H1 (cell line): ENCODE data around the gene YIPF5. TPM values are rescaled to one million over a fixed set of nuclear protein-coding genes. Genes with fewer than 3 reads are reported as not detected.

ENCODE experiments used
- CTCF ChIA-PET: fragments of 300-600 bp; sonication (Branson Sonifier 250); formaldehyde crosslinking; loops from one replicate; lab custom pipeline; 2021; ENCODE audit not compliant: partially characterized antibody; lab: Charles Lee
- POLR2A ChIA-PET: fragments of 300-600 bp; sonication (Branson Sonifier 250); formaldehyde crosslinking; loops from one replicate; lab custom pipeline; 2021; ENCODE audit warnings: inconsistent platforms; ENCODE audit not compliant: partially characterized antibody; lab: Charles Lee
- DNase-seq, 2 experiments: peaks; one replicate each; pipeline versions ENCODE4 v3.0.0 to v3.0.0-alpha.2; 2010 to 2022; ENCODE audit warnings: low spot score in 2 of 2, low read depth in 1 of 2, mixed read lengths in 1 of 2
- FAIRE-seq: peaks from 2 replicates; lab custom pipeline; 2011; peaks lifted over from hg19 to GRCh38; lab: Jason Lieb, UNC
- H2AFZ ChIP-seq: 2 replicates; pipeline ENCODE4 v1.8.1; 2012; ENCODE audit warnings: low read length, inconsistent platforms
- H2AK5ac ChIP-seq: 2 replicates; pipeline ENCODE4 v1.6.1; 2013; ENCODE audit warnings: low read depth, low read length
- H2BK120ac ChIP-seq: replicated peaks from 2 replicates; pipeline ENCODE3; 2013; ENCODE audit warnings: low read depth, low read length, inconsistent platforms
- H2BK12ac ChIP-seq: 2 replicates; pipeline ENCODE4 v1.6.1; 2013; ENCODE audit warnings: low read depth, low read length
- H2BK15ac ChIP-seq: 2 replicates; pipeline ENCODE4 v1.6.1; 2013; ENCODE audit warnings: low read length
- H2BK20ac ChIP-seq: 2 replicates; pipeline ENCODE4 v1.6.1; 2013; ENCODE audit warnings: low read length
- H2BK5ac ChIP-seq: 2 replicates; pipeline ENCODE4 v1.6.1; 2013; ENCODE audit warnings: low read depth, low read length
- H3K14ac ChIP-seq: 2 replicates; pipeline ENCODE4 v1.6.1; 2013; ENCODE audit warnings: inconsistent platforms; ENCODE audit not compliant: insufficient read length
- H3K18ac ChIP-seq: 2 replicates; pipeline ENCODE4 v1.6.1; 2013; ENCODE audit warnings: low read length; ENCODE audit errors: extremely low read depth
- H3K23ac ChIP-seq: 2 replicates; pipeline ENCODE4 v1.6.1; 2013; ENCODE audit warnings: inconsistent platforms; ENCODE audit not compliant: insufficient read length
- H3K23me2 ChIP-seq: 2 replicates; pipeline ENCODE4 v1.6.1; 2013; ENCODE audit warnings: low read depth, low read length
- H3K27ac ChIP-seq: 2 replicates; pipeline ENCODE4 v1.6.1; 2011; ENCODE audit warnings: low read depth, low read length, inconsistent platforms
- H3K27me3 ChIP-seq, 4 experiments: replicated peaks in 1 of 4; 1 replicate in 1 of 4; 2 replicates in 3 of 4; pipeline versions ENCODE4 v1.6.1 to v1.8.1; 2011 to 2013; ENCODE audit warnings: low read length in 3 of 4, mild to moderate bottlenecking in 3 of 4, inconsistent platforms in 2 of 4, mixed read lengths in 2 of 4, moderate library complexity in 1 of 4; ENCODE audit not compliant: control insufficient read depth in 3 of 4, insufficient read depth in 3 of 4; ENCODE audit errors: extremely low read depth in 1 of 4
- H3K36me3 ChIP-seq, 4 experiments: 2 replicates each; pipeline versions ENCODE4 v1.6.1 to v1.8.1; 2011 to 2013; ENCODE audit warnings: mild to moderate bottlenecking in 4 of 4, low read length in 3 of 4, moderate library complexity in 2 of 4, control low read depth in 1 of 4, inconsistent platforms in 1 of 4; ENCODE audit not compliant: insufficient read depth in 4 of 4, control insufficient read depth in 2 of 4
- H3K4ac ChIP-seq: replicated peaks from 2 replicates; pipeline ENCODE3; 2013; ENCODE audit warnings: low read length, low read depth, mixed read lengths, inconsistent platforms; ENCODE audit not compliant: insufficient read length
- H3K4me1 ChIP-seq, 4 experiments: replicated peaks in 1 of 4; 1 replicate in 1 of 4; 2 replicates in 3 of 4; pipeline versions ENCODE4 v1.6.1 to v1.8.1; 2011 to 2013; ENCODE audit warnings: low read length in 3 of 4, inconsistent platforms in 2 of 4, mixed read lengths in 1 of 4; ENCODE audit not compliant: insufficient read depth in 4 of 4, control insufficient read depth in 3 of 4
- H3K4me2 ChIP-seq, 2 experiments: 2 replicates each; pipeline versions ENCODE4 v1.6.1 to v1.8.1; 2011 to 2013; ENCODE audit warnings: low read depth in 2 of 2, low read length in 2 of 2, control low read depth in 1 of 2, inconsistent platforms in 1 of 2, mild to moderate bottlenecking in 1 of 2; ENCODE audit not compliant: insufficient read depth in 1 of 2
- H3K4me3 ChIP-seq, 4 experiments: fragments of 200-600, 300-600 bp in 1 of 4; sonication (generic), shearing (Covaris generic), sonication (Bioruptor Twin) in 1 of 4; 2 replicates each; pipeline versions ENCODE4 v1.5.1 to v1.8.1; 2011 to 2016; ENCODE audit warnings: low read length in 4 of 4, low read depth in 3 of 4, control low read depth in 2 of 4, inconsistent platforms in 2 of 4, mild to moderate bottlenecking in 2 of 4, mixed read lengths in 1 of 4, moderate library complexity in 1 of 4; ENCODE audit not compliant: insufficient read depth in 2 of 4; ENCODE audit errors: extremely low read depth in 1 of 4
- H3K56ac ChIP-seq: replicated peaks from 2 replicates; pipeline ENCODE3; 2013; ENCODE audit warnings: low read depth, mild to moderate bottlenecking, mixed read lengths, low read length, inconsistent platforms; ENCODE audit not compliant: insufficient read length
- H3K79me1 ChIP-seq: 2 replicates; pipeline ENCODE4 v1.6.1; 2013; ENCODE audit warnings: low read depth, low read length, control low read depth
- H3K79me2 ChIP-seq, 2 experiments: 2 replicates each; pipeline versions ENCODE4 v1.6.1 to v1.8.1; 2012 to 2013; ENCODE audit warnings: low read length in 2 of 2, mild to moderate bottlenecking in 2 of 2, inconsistent platforms in 1 of 2; ENCODE audit not compliant: insufficient read depth in 2 of 2, control insufficient read depth in 1 of 2
- H3K9ac ChIP-seq, 4 experiments: replicated peaks in 1 of 4; 1 replicate in 1 of 4; 2 replicates in 3 of 4; pipeline versions ENCODE4 v1.6.1 to v1.8.1; 2011 to 2013; ENCODE audit warnings: low read depth in 3 of 4, low read length in 3 of 4, control low read depth in 2 of 4, mild to moderate bottlenecking in 2 of 4, moderate library complexity in 2 of 4, inconsistent platforms in 1 of 4; ENCODE audit errors: extremely low read depth in 1 of 4
- H3K9me3 ChIP-seq, 2 experiments: 2 replicates each; pipeline versions ENCODE4 v1.6.1 to v1.8.1; 2012 to 2013; ENCODE audit warnings: mild to moderate bottlenecking in 2 of 2, moderate library complexity in 2 of 2, control low read depth in 1 of 2, inconsistent platforms in 1 of 2, low read depth in 1 of 2, low read length in 1 of 2, mixed read lengths in 1 of 2; ENCODE audit not compliant: insufficient read depth in 2 of 2
- H4K20me1 ChIP-seq, 2 experiments: replicated peaks in 1 of 2; 2 replicates each; pipeline versions ENCODE3 to v1.8.1; 2011 to 2013; ENCODE audit warnings: inconsistent platforms in 2 of 2, low read length in 2 of 2, mild to moderate bottlenecking in 1 of 2; ENCODE audit not compliant: insufficient read depth in 2 of 2, control insufficient read depth in 1 of 2
- H4K5ac ChIP-seq: 2 replicates; pipeline ENCODE4 v1.6.1; 2013; ENCODE audit warnings: low read length, low read depth, mixed read lengths, inconsistent platforms; ENCODE audit not compliant: insufficient read length
- H4K8ac ChIP-seq: 2 replicates; pipeline ENCODE4 v1.8.0; 2013; ENCODE audit warnings: mild to moderate bottlenecking, moderate library complexity, low read length, inconsistent platforms; ENCODE audit not compliant: insufficient read depth; ENCODE audit errors: extremely low read depth
- H4K91ac ChIP-seq: replicated peaks from 2 replicates; pipeline ENCODE3; 2013; ENCODE audit warnings: low read length, mixed read lengths, inconsistent platforms; ENCODE audit not compliant: insufficient read length
- CHD1 ChIP-seq: IDR thresholded peaks from 2 replicates; pipeline ENCODE4 v1.6.1; 2012; ENCODE audit warnings: low read depth, low read length, improper control_type of control experiment
- KDM4A ChIP-seq: IDR thresholded peaks from one replicate; pipeline ENCODE4 v1.7.1; 2012; ENCODE audit warnings: low read depth, mild to moderate bottlenecking, moderate library complexity, low read length, inconsistent platforms; ENCODE audit not compliant: severe bottlenecking
- MAX ChIP-seq: IDR thresholded peaks from 2 replicates; pipeline ENCODE4 v1.6.1; 2012; ENCODE audit warnings: inconsistent platforms
- SIN3A ChIP-seq, 2 experiments: IDR thresholded peaks in 1 of 2; conservative IDR thresholded peaks in 1 of 2; 2 replicates each; pipeline ENCODE4 v1.6.1; 2011 to 2012; ENCODE audit warnings: low read length in 2 of 2, improper control_type of control experiment in 1 of 2, low read depth in 1 of 2, mild to moderate bottlenecking in 1 of 2
- SP2 ChIP-seq: IDR thresholded peaks from 2 replicates; pipeline ENCODE4 v1.6.1; 2012; ENCODE audit warnings: mild to moderate bottlenecking, low read length, inconsistent platforms
- TCF12 ChIP-seq: IDR thresholded peaks from 2 replicates; pipeline ENCODE4 v1.6.1; 2011; ENCODE audit warnings: low read depth, mild to moderate bottlenecking, low read length
- ZNF274 ChIP-seq: IDR thresholded peaks from 2 replicates; pipeline ENCODE4 v1.7.0; 2012; ENCODE audit warnings: low read length, borderline replicate concordance; ENCODE audit errors: extremely low read depth
- WGBS, 2 experiments: shearing (Covaris generic) in 1 of 2; methylation state at CpG; one replicate each; pipeline versions ENCODE4 v1.1.6 to v1.1.7; 2013 to 2015; ENCODE audit warnings: low lambda C conversion rate in 2 of 2, mixed read lengths in 2 of 2, inconsistent platforms in 1 of 2, low coverage in 1 of 2, missing lambda C conversion rate in 1 of 2; ENCODE audit not compliant: insufficient replicate concordance in 2 of 2, insufficient coverage in 1 of 2, insufficient read length in 1 of 2; ENCODE audit errors: extremely low coverage in 1 of 2, missing lambda C conversion rate in 1 of 2; 5-methylcytosine and 5-hydroxymethylcytosine counted together
- polyA plus RNA-seq, 7 experiments: library from polyadenylated mRNA; depleted of rRNA in 3 of 7; stranded (reverse) in 5 of 7; unstranded in 2 of 7; fragments of >200 nt in 5 of 7; fragments of 200-250 nt in 2 of 7; gene quantifications; 1 replicate in 5 of 7; 2 replicates in 1 of 7; 4 replicates in 1 of 7; pipeline versions ENCODE4 v1.2.1 to v1.2.3, GENCODE V29; 2011 to 2013; ENCODE audit warnings: missing spikeins in 2 of 7, mixed read lengths in 2 of 7
- total RNA-seq: library from RNA; stranded (reverse); fragmentation: NEBNext Ultra II Directional; extraction: Animal tissue kit (Norgen Biotek cat#: 25700); gene quantifications from 2 replicates; pipeline ENCODE4 v1.2.1, GENCODE V29; 2021

YIPF5 gene
- total and polyA plus RNA-seq, 2 of the 8 experiments (the other 6 are each of a cell fraction or from before 2014, with no cell fraction given): 27.6 to 33.6 TPM

DNA sequence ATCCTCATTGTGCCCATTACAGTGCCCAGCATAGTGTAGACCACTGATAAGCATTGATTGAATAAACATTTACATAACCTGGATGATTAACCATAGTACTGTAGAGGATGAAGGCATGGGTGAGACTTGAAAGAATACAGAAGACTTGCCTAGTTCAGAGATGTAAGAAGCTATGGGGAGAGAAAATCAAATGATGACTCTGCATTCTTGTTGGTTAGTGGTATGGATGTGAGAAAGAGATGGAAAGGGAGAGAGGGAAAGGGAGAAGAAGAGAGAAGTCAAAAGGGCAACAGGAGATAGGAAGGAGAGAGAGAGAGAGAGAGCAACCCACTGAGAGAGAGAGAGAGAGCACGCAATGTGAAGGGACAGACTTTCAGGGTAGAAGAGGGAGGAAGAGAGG, 26.8 kb downstream of the YIPF5 start:
- Histone ChIP-seq H2BK15ac (no peak overlapping the region), H3K23ac (no peak overlapping the region), H2BK5ac (no peak overlapping the region), H3K36me3 (no peaks in the 10 kb centered on the region), H4K20me1 (no peaks in the 10 kb centered on the region), H2AFZ (no peak overlapping the region), H3K4ac (no peak overlapping the region), H3K14ac (no peak overlapping the region), H3K9ac (no peak overlapping the region), H4K91ac (no peak overlapping the region), H3K4me3 (no peak overlapping the region), H3K23me2 (peaks cover 2% of the 10 kb centered on the region; the same call in 1 of the 2 replicates), H2AK5ac (no peak overlapping the region), H3K56ac (no peak overlapping the region), H3K4me2 (no peak overlapping the region), H3K9me3 (no peaks in the 10 kb centered on the region), H2BK12ac (no peak overlapping the region), H3K27me3 (no peaks in the 10 kb centered on the region), H3K18ac (no peak overlapping the region), H4K5ac (no peak overlapping the region), H2BK20ac (no peak overlapping the region), H3K27ac (no peak overlapping the region), H3K79me2 (no peaks in the 10 kb centered on the region), H3K79me1 (no peaks in the 10 kb centered on the region), H3K4me1 (0 out of 7 replicates have a peak, but pooled peaks cover 0 to 2% (median 0%) of the 10 kb centered on the region in 4 experiments), H4K8ac (no peak overlapping the region), H2BK120ac (no peak overlapping the region)
- WGBS, 2 experiments: 92% methylated on average over 1 of the region's 1 CpG; no CpG with 5 or more reads in 1 of the 2 experiments
- POLR2A ChIA-PET: interaction anchor here (0.6 kb wide), 1 partner anchor 231 kb away, joined by 3 read pairs; no protein-coding TSS in a partner anchor
- CTCF ChIA-PET: interaction anchor here (1.5 to 2.9 kb wide), 8 partner anchors 9 to 302 kb away, joined by 6 to 15 read pairs (median 8); no protein-coding TSS in a partner anchor
- no peak for TF ChIP-seq TCF12
- TF ChIP-seq KDM4A: no peak
- TF ChIP-seq SP2: no peak
- TF ChIP-seq SIN3A (conservative IDR thresholded peaks at IDR 0.05 in 1 of 2, IDR thresholded peaks at IDR 0.05 in 1 of 2; ENCODE audit: low read depth in 1 of 2, low read length in 2 of 2): no peak
- no peak for TF ChIP-seq MAX
- no peak for TF ChIP-seq CHD1
- TF ChIP-seq ZNF274: no peak
- FAIRE-seq (no peak), DNase-seq (no peak)
